Putamen (tissue), 1 donor: ENCODE data around the gene RPTOR.

ENCODE experiments used
- DNase-seq: peaks from one replicate; pipeline ENCODE4 v3.0.0-alpha.2; 2016; ENCODE audit warnings: low spot score

The RPTOR gene

DNA sequence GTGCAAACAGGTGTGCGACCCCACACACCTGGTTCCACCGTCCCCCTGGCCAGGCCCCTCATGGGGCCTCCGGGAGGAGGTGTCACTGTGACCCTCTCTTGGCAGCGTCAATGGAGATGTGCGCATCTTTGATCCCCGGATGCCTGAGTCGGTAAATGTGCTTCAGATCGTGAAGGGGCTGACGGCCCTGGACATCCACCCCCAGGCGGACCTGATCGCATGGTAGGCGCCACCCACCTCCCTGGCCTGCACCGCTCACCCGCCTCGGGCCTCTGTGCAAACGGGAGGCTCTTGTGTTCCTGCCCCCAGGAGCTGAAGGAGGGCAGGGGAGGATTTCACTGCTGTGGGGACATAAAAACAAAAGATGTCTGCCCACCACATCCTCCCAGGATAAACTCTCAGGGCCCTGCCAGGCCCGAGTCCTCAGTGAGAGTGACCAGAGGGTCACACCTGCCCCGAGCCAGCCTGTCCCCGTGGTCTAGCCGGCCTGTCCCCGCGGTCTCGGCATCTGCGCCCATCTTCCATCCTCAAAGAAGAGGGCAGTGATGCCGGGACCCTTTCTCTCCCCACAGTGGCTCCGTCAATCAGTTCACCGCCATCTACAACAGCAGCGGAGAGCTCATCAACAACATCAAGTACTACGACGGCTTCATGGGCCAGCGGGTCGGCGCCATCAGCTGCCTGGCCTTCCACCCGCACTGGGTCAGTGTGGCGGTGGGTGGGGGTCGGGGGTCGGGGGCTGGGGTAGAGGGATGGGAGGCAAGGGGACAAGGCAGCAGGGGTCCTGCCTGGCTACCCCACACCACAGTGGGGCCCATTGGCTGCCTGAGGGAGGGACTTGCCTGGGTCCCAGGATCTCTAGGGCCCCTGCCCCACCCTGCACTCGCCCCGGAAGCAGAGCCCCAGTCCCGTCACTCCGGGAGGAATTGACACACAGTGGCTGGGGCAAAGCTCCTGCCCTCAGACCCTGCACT lies 418.0 kb downstream of the RPTOR start:
- DNase-seq, result no peak

GRCh38 chr17:80963812-80964543 lies 419.3 kb downstream of the RPTOR start:
- DNase-seq, result no peak

DNA sequence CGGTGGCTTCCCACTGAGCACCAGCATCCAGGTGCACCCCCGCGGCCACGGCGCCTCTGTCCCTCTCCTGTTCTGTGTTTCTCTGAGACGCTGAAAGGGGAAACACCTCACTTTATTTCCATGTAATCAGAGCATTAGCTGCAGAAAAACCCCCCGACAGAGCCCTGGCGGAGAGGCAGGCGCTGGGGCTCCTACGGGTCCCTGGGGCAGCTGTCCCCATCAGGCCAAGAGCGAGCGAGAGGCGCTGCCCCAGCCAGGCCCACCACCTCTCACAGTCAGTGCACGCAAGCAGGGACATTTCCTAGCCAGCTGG lies 419.9 kb downstream of the RPTOR start:
- DNase-seq, result no peak

DNA sequence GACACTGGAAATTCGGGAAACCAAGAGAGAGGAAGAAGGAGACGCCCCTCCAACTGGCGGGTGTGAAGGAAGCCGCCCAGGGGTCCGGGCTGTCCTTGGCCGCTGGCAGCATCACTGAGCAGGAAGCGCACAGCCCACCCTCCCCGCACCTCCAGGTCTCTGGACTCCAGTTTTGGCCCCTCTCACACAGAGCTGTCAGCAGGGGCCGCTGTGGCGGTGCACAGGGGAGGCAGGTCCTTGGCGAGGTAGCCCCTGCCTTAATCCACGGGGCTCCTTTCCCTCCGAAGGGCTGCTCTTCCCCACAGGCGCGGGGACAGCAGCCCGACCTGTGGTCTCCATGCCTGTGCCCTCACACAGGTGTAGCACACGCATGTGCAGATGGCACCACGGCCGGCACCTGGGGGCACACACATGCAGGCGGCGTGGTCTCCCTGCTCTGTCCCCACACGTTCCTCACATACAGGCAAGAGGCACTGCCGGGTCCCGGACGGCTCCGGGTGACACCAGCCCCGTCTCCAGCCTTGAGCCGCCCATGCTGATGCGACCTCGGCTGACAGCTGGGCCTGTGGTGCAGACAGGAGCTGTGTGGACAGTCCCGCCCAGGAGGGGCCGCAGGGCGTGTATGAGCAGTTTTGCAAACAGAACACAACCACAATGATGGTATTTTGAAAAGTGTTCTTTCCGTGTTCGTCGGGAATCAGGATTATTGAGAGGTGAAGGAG lies 420.4 kb downstream of the RPTOR start:
- DNase-seq, result no peak

DNA sequence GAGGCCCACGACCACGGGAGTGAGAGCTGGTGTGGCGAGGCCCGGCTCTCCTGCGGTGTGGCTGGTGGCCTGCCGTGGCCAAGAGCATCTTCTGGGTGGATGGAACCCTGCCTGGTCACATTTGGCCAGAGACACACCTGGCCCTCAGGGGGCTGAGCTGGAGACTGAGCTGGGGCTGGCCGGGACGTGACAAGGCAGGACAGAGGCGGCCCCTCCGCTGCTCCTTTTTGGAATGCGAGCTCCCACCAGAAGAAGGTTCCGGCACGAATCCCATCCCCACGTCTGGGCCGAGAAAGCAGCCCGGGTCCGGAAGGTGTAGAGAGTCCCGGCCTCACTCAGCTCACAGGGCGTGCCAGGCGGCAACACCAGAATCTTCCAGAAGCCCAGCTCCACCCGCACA lies 421.0 kb downstream of the RPTOR start:
- DNase-seq, result no peak

- no peak for DNase-seq
These were observed 422.8 kb downstream of the RPTOR start for GRCh38 chr17:80967404-80967872.

- peak; percentile 65 for DNase-seq
These were observed 424.0 kb downstream of the RPTOR start for GRCh38 chr17:80968602-80969029.

GRCh38 chr17:80969030-80969673 lies 424.5 kb downstream of the RPTOR start:
- DNase-seq, result no peak

DNA sequence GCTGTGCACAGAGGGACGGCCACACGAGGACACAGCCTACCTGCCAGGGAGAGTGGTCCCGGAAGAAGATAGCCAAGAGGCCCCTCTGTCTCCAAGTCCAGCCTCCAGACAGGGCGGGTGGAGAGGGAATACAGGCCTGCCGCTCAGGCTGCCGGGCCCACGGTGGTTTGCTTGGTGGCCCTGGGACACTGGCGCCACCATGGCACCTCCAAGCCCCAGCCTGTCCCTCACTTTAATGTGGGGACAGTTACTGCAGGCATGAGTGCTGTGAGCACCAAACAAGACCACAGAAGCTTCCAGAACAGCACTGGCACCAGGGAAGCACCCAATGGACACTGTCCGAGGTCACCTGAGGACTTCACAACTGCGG lies 425.0 kb downstream of the RPTOR start:
- DNase-seq, result no peak

GRCh38 chr17:80970044-80970761 lies 425.6 kb downstream of the RPTOR start:
- DNase-seq, result no peak

GRCh38 chr17:80970762-80971703 lies 426.4 kb downstream of the RPTOR start:
- DNase-seq, result no peak

DNA sequence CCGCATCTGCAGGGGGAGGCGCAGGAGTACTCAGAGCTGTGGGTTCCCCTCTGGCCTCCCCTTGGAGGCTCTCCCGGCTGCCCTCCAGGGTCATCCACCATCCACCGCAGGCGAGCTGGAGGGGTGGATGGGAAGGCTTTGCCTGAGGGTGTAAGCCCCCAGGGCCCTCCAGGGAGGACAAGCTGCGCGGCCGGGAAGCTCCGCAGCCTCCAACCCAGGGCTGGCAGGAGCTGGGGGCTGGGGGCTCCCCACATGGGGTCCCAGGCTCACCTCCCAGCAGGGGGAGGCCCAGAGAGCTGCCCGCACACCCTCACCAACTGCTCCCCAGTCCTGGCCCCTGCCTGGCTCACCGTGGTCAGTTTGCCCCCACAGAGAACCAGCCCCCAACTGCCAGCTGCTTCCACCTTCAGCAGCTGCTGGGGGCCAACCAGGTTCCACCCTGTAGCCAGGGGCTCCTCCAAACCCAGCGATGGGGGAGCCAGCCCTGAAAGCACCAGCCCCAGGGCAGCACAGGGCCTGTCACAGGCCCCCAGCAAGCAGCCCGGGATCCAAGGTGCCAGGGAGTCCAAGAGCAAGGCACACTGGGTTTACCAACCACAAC lies 427.2 kb downstream of the RPTOR start:
- DNase-seq, result no peak

DNA sequence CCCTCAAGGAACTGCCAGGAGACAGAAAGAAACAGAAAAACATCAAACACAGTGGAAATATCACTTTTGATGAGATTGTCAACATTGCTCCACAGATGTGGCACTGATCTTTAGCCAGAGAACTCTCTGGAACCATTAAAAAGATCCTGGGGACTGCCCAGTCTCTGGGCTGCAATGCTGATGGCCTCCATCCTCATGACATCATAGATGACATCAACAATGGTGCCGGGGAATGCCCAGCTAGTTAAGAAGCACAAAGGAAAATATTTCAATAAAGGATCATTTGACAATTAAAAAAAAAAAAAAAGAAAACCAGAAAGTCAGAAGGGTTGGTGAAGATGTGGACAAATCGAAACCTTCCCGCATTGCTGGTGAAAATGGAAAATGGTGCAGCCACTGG lies 432.1 kb downstream of the RPTOR start:
- DNase-seq, result no peak

GRCh38 chr17:80977172-80977571 lies 432.5 kb downstream of the RPTOR start:
- DNase-seq, result no peak

- DNase-seq, result no peak
These were observed 434.2 kb downstream of the RPTOR start for GRCh38 chr17:80978499-80979497.

- no peak for DNase-seq
These were observed 435.1 kb downstream of the RPTOR start for GRCh38 chr17:80979547-80980378.

- DNase-seq, result no peak
These were observed 435.9 kb downstream of the RPTOR start for GRCh38 chr17:80980397-80981061.
